Activated CD4-positive, alpha-beta T cell treated with anti-CD3 and anti-CD28 coated beads for 36 hours (primary cell): ENCODE results near the gene KLHL13. TPM values are rescaled to one million over a fixed set of nuclear protein-coding genes. Genes with fewer than 3 reads are reported as not detected.
"Not testable (repeated sequence)": the region's sequence is repeated elsewhere in the genome, so short reads cannot be mapped to it uniquely, and the experiment has no call there.

Experiments
- ATAC-seq: fragments of 200-7000 bp; cut with Tn5 transposase; one replicate; pipeline ENCODE4 v1.10.0; 2021; ENCODE audit warnings: mild to moderate bottlenecking, moderate library complexity
- CTCF ChIA-PET: fragments of 350-600 bp; sonication (Branson Sonifier 250); formaldehyde crosslinking; loops from one replicate; lab custom pipeline; 2021; ENCODE audit warnings: antibody characterized with exemption; lab: Charles Lee
- POLR2A ChIA-PET: fragments of 350-600 bp; sonication (Branson Sonifier 250); formaldehyde crosslinking; loops from one replicate; lab custom pipeline; 2021; ENCODE audit warnings: antibody characterized with exemption, inconsistent platforms; lab: Charles Lee
- DNase-seq: peaks from one replicate; pipeline ENCODE4 v3.0.0-alpha.2; 2020
- H3K27ac Mint-ChIP-seq: one replicate; pipeline ENCODE4 v1.8.0; 2021; ENCODE audit warnings: mixed read lengths
- H3K27me3 Mint-ChIP-seq: one replicate; pipeline ENCODE4 v1.8.0; 2021; ENCODE audit warnings: mixed read lengths
- H3K36me3 Mint-ChIP-seq: one replicate; pipeline ENCODE4 v1.8.0; 2021; ENCODE audit warnings: low read depth, mixed read lengths
- H3K4me1 Mint-ChIP-seq: one replicate; pipeline ENCODE4 v1.8.0; 2021; ENCODE audit warnings: mixed read lengths
- H3K4me3 Mint-ChIP-seq: one replicate; pipeline ENCODE4 v1.8.0; 2021; ENCODE audit warnings: mild to moderate bottlenecking, moderate library complexity, mixed read lengths
- H3K9me3 Mint-ChIP-seq: one replicate; pipeline ENCODE4 v1.8.0; 2021; ENCODE audit warnings: low read depth, mixed read lengths
- intact Hi-C, 2 experiments: fragments of 100-400 bp; cut with DNase I in 1 of 2; cut with micrococcal nuclease in 1 of 2; formaldehyde crosslinking; loops; one replicate each; pipeline versions ENCODE4 v1.14.2 to v1.15.1; 2022 to 2024; cut with DNase I, micrococcal nuclease
- total RNA-seq, 2 experiments: library from RNA; stranded (reverse); gene quantifications; one replicate each; pipeline ENCODE4 v1.2.3, GENCODE V29; 2021

The KLHL13 gene
- total RNA-seq = 1 to 10 TPM; 2.0 to 3.5 TPM

GRCh38 chrX:118116713-118117550, at the start of gene KLHL13:
KLHL13 (minus strand) TSS chrX:118116810; CDS start chrX:118028473, 88,337 bp downstream.
- Mint-ChIP-seq H3K27ac (peak within 1 kb of the TSS; percentile 65), H3K27me3 (peaks cover 10% of the 10 kb centered on the region), H3K9me3 (no peaks in the 10 kb centered on the region), H3K4me3 (peak within 1 kb of the TSS; percentile 73), H3K4me1 (peaks cover 8% of the 10 kb centered on the region), H3K36me3 (no peaks in the 10 kb centered on the region)
- ChIA-PET POLR2A (no interaction called here), CTCF (no interaction called here)
- peak; percentile 40 for DNase-seq
- ATAC-seq = peak; percentile 57
- intact Hi-C loops = loop anchor here in 1 of 2 experiments (5.0 kb wide), 1 partner anchor 230 kb away; the partner anchor contains the start of gene WDR44

GRCh38 chrX:118164138-118164537, 47.5 kb upstream of the KLHL13 start:
- ATAC-seq (no peak), DNase-seq (no peak)
- no peak overlapping the region for H3K27ac Mint-ChIP-seq
- CTCF ChIA-PET = no interaction called here
- no peaks in the 10 kb centered on the region for H3K9me3 Mint-ChIP-seq
- H3K27me3 Mint-ChIP-seq = no peaks in the 10 kb centered on the region
- no peaks in the 10 kb centered on the region for H3K4me1 Mint-ChIP-seq
- intact Hi-C loops = no loop called here
- POLR2A ChIA-PET = no interaction called here
- H3K36me3 Mint-ChIP-seq = no peaks in the 10 kb centered on the region
- no peak overlapping the region for H3K4me3 Mint-ChIP-seq

GRCh38 chrX:118156953-118157608, 40.5 kb upstream of the KLHL13 start:
- Mint-ChIP-seq H3K9me3 (no peaks in the 10 kb centered on the region), H3K27me3 (no peaks in the 10 kb centered on the region), H3K27ac (no peak overlapping the region), H3K4me1 (no peaks in the 10 kb centered on the region), H3K4me3 (no peak overlapping the region), H3K36me3 (no peaks in the 10 kb centered on the region)
- ChIA-PET POLR2A (no interaction called here), CTCF (no interaction called here)
- DNase-seq = no peak
- no peak for ATAC-seq
- intact Hi-C loops = no loop called here

- DNase-seq = no peak
- Mint-ChIP-seq H3K9me3 (no peaks in the 10 kb centered on the region), H3K4me1 (no peaks in the 10 kb centered on the region), H3K27ac (no peak overlapping the region), H3K36me3 (no peaks in the 10 kb centered on the region), H3K27me3 (no peaks in the 10 kb centered on the region), H3K4me3 (no peak overlapping the region)
- ChIA-PET POLR2A (no interaction called here), CTCF (no interaction called here)
- no peak for ATAC-seq
- intact Hi-C loops = no loop called here
Observed at GRCh38 chrX:118156254-118156952, 39.8 kb upstream of the KLHL13 start.

GRCh38 chrX:118153270-118153669, 36.7 kb upstream of the KLHL13 start:
- intact Hi-C loops = no loop called here

GRCh38 chrX:118152721-118153120, 36.1 kb upstream of the KLHL13 start:
- no peak overlapping the region for H3K4me3 Mint-ChIP-seq
- H3K9me3 Mint-ChIP-seq = no peaks in the 10 kb centered on the region
- H3K4me1 Mint-ChIP-seq = no peaks in the 10 kb centered on the region
- H3K27me3 Mint-ChIP-seq = no peaks in the 10 kb centered on the region
- ATAC-seq (no peak), DNase-seq (no peak)
- intact Hi-C loops = no loop called here
- ChIA-PET CTCF (interaction anchor here (0.7 kb wide), 1 partner anchor 37 kb away, joined by 3 read pairs; no protein-coding TSS in a partner anchor), POLR2A (no interaction called here)
- no peak overlapping the region for H3K27ac Mint-ChIP-seq
- H3K36me3 Mint-ChIP-seq = no peaks in the 10 kb centered on the region

More at GRCh38 chrX:118153270-118153669, 36.7 kb upstream of the KLHL13 start:
- Mint-ChIP-seq H3K27ac (no peak overlapping the region), H3K4me1 (no peaks in the 10 kb centered on the region), H3K27me3 (no peaks in the 10 kb centered on the region), H3K9me3 (no peaks in the 10 kb centered on the region), H3K4me3 (no peak overlapping the region), H3K36me3 (no peaks in the 10 kb centered on the region)
- ATAC-seq = no peak
- CTCF ChIA-PET = interaction anchor here (0.7 kb wide), 1 partner anchor 36 kb away, joined by 3 read pairs; no protein-coding TSS in a partner anchor
- no peak for DNase-seq
- POLR2A ChIA-PET = no interaction called here

GRCh38 chrX:118148737-118149136, 32.1 kb upstream of the KLHL13 start:
- H3K27me3 Mint-ChIP-seq = no peaks in the 10 kb centered on the region
- no peak for ATAC-seq
- ChIA-PET CTCF (no interaction called here), POLR2A (no interaction called here)
- H3K4me3 Mint-ChIP-seq = no peak overlapping the region
- intact Hi-C loops = no loop called here
- H3K36me3 Mint-ChIP-seq = no peaks in the 10 kb centered on the region
- no peaks in the 10 kb centered on the region for H3K4me1 Mint-ChIP-seq
- DNase-seq = no peak
- no peaks in the 10 kb centered on the region for H3K9me3 Mint-ChIP-seq
- H3K27ac Mint-ChIP-seq = no peak overlapping the region

GRCh38 chrX:118147771-118148170, 31.2 kb upstream of the KLHL13 start:
- H3K4me1 Mint-ChIP-seq, POLR2A ChIA-PET: not testable (repeated sequence)

GRCh38 chrX:118143578-118143977, 27.0 kb upstream of the KLHL13 start:
- Mint-ChIP-seq H3K36me3 (no peaks in the 10 kb centered on the region), H3K9me3 (no peaks in the 10 kb centered on the region), H3K27ac (no peak overlapping the region), H3K4me1 (no peaks in the 10 kb centered on the region), H3K4me3 (no peak overlapping the region), H3K27me3 (no peaks in the 10 kb centered on the region)
- ATAC-seq = no peak
- POLR2A ChIA-PET = no interaction called here
- intact Hi-C loops = no loop called here
- DNase-seq = no peak
- CTCF ChIA-PET = no interaction called here

More at GRCh38 chrX:118147771-118148170, 31.2 kb upstream of the KLHL13 start:
- H3K9me3 Mint-ChIP-seq, intact Hi-C loops, H3K4me3 Mint-ChIP-seq, ATAC-seq, H3K27me3 Mint-ChIP-seq, DNase-seq, H3K27ac Mint-ChIP-seq, H3K36me3 Mint-ChIP-seq, CTCF ChIA-PET: not testable (repeated sequence)

- Mint-ChIP-seq H3K27ac (no peak overlapping the region), H3K27me3 (no peaks in the 10 kb centered on the region), H3K4me3 (no peak overlapping the region), H3K4me1 (no peaks in the 10 kb centered on the region), H3K36me3 (no peaks in the 10 kb centered on the region), H3K9me3 (no peaks in the 10 kb centered on the region)
- ChIA-PET POLR2A (no interaction called here), CTCF (no interaction called here)
- ATAC-seq (no peak), DNase-seq (no peak)
- intact Hi-C loops = no loop called here
Observed at GRCh38 chrX:118131336-118131735, 14.7 kb upstream of the KLHL13 start.

GRCh38 chrX:118129681-118130080, 13.1 kb upstream of the KLHL13 start:
- Mint-ChIP-seq H3K36me3 (no peaks in the 10 kb centered on the region), H3K4me3 (no peak overlapping the region), H3K27me3 (no peaks in the 10 kb centered on the region), H3K9me3 (no peaks in the 10 kb centered on the region), H3K27ac (no peak overlapping the region), H3K4me1 (no peaks in the 10 kb centered on the region)
- ChIA-PET POLR2A (no interaction called here), CTCF (no interaction called here)
- DNase-seq (no peak), ATAC-seq (no peak)
- intact Hi-C loops = no loop called here
